Measurements from ENCODE around the gene ANK2. TPM values are rescaled to one million over a fixed set of nuclear protein-coding genes. Genes with fewer than 3 reads are reported as not detected.

The ANK2 gene
- total and polyA plus RNA-seq, 4 donors: 0.32 to 2.2 (median 1.0) TPM

DNA sequence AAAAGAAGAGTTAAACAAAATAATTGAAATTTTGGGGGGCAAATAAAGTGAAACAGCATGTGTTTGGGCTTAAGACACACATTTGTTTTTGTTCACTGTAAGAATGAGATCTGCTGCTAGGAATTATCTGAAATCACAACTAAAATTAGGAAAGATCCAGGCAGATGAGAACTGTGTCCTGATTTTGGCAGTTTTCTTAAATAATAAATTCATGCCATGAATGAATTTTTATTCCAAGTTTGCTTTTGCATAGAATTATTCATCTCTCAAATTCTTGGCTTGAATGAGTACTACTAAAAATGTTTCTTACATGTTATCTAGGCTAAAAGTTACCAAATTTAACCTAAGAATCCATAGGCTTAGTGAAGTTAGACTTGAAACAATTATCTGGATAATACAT is 321.7 kb downstream of the ANK2 start (continued):
- TF ChIP-seq, protein P1, sequence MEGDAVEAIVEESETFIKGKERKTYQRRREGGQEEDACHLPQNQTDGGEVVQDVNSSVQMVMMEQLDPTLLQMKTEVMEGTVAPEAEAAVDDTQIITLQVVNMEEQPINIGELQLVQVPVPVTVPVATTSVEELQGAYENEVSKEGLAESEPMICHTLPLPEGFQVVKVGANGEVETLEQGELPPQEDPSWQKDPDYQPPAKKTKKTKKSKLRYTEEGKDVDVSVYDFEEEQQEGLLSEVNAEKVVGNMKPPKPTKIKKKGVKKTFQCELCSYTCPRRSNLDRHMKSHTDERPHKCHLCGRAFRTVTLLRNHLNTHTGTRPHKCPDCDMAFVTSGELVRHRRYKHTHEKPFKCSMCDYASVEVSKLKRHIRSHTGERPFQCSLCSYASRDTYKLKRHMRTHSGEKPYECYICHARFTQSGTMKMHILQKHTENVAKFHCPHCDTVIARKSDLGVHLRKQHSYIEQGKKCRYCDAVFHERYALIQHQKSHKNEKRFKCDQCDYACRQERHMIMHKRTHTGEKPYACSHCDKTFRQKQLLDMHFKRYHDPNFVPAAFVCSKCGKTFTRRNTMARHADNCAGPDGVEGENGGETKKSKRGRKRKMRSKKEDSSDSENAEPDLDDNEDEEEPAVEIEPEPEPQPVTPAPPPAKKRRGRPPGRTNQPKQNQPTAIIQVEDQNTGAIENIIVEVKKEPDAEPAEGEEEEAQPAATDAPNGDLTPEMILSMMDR (IDR thresholded peaks at IDR 0.05; ENCODE audit: low read depth, low read length, missing input control): no peak
- no peak for TF ChIP-seq NR2F2 (IDR thresholded peaks at IDR 0.05)
- no peak for TF ChIP-seq GABPA (IDR thresholded peaks at IDR 0.05 in 1 of 2, conservative IDR thresholded peaks at IDR 0.05 in 1 of 2)
- no peak for TF ChIP-seq YY1 (IDR thresholded peaks at IDR 0.05)
- no peak for TF ChIP-seq EGR1 (IDR thresholded peaks at IDR 0.05; ENCODE audit: low read depth in 2 of 2)

DNA sequence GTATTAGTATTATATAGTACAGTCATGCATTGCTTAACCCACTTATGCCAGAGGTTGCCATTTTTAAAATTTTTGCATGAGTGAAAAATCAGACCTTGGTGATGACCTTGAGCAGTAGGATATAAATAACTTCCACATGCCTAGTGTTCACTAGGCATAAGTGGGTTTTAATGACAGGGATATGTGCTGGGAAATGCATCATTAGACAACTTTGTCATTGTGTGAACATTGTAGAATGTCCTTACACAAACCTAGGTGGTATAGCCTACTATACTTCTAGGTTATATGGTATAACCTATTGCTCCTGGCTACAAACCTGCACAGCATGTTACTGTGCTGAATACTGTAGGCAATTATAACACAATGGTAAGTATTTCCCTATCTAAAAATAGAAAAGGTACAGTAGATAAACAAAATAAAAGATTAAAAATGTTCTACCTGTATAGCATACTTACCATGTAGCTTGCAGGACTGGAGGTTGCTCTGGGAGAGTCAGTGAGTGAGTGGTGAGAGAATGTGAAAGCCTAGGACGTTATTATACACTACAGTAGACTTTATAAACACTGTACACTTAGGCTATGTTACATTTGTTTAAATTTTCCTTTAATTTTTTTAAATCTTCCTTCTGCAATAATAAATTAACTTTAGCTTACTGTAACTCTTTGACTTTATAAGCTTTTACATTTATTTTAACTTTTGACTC is 326.7 kb downstream of the ANK2 start:
- Histone ChIP-seq H3K36me3 (ENCODE audit: control insufficient read depth in 4 of 4, insufficient read depth in 3 of 4, low read depth in 1 of 4, low read length in 3 of 4) (no peaks in the 10 kb centered on the region), H3K4me3 (ENCODE audit: low read depth in 1 of 3, low read length in 3 of 3) (no peak overlapping the region), H3K4me1 (ENCODE audit: control insufficient read depth in 4 of 4, insufficient read depth in 4 of 4, low read length in 3 of 4) (peaks cover 0 to 2% (median 0%) of the 10 kb centered on the region in 4 donors), H3K27me3 (ENCODE audit: control insufficient read depth in 4 of 4, insufficient read depth in 4 of 4, low read length in 3 of 4) (no peaks in the 10 kb centered on the region), H3K9me3 (ENCODE audit: control insufficient read depth in 4 of 4, low read length in 3 of 4) (no peaks in the 10 kb centered on the region), H3K9ac (ENCODE audit: low read depth in 1 of 2, low read length in 2 of 2) (no peak overlapping the region), H3K27ac (ENCODE audit: low read depth in 1 of 2, low read length in 2 of 2) (no peak overlapping the region)
- TF ChIP-seq HNF4G (IDR thresholded peaks at IDR 0.05): no peak
- TF ChIP-seq FOXA1 (IDR thresholded peaks at IDR 0.05): no peak
- TF ChIP-seq, protein P1 (IDR thresholded peaks at IDR 0.05; ENCODE audit: low read depth, low read length, missing input control): no peak
- TF ChIP-seq HNF4A (conservative IDR thresholded peaks at IDR 0.05): no peak
- TF ChIP-seq JUND (IDR thresholded peaks at IDR 0.05): no peak
- DNase-seq (ENCODE audit: low spot score): no peak
- WGBS: 91% methylated on average over 1 of the region's 1 CpG

DNA sequence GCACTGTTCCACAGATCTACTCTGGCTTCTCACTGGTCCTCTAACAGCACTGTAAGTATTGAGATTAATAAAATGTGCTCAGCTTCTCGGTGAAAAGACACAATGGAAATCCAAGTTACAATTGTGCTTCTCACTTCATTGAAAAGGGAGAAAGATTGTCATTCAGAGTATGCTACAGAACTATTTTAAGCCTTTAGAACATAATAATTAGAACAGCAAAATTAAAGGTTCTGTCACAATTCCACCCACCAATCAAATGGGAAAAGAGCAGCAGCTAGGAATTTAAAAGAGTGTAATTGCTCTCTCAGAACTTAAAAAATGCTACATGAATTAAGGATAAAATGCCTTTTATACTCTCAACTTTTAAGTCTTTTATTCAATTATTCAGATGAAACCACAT is 329.4 kb downstream of the ANK2 start:
- no peak overlapping the region for H3K27ac ChIP-seq (ENCODE audit: low read depth in 1 of 2, low read length in 2 of 2)
- H3K36me3 ChIP-seq (ENCODE audit: control insufficient read depth in 4 of 4, insufficient read depth in 3 of 4, low read depth in 1 of 4, low read length in 3 of 4): no peaks in the 10 kb centered on the region
- H3K9me3 ChIP-seq (ENCODE audit: control insufficient read depth in 4 of 4, low read length in 3 of 4): no peaks in the 10 kb centered on the region
- H3K4me3 ChIP-seq (ENCODE audit: low read depth in 1 of 3, low read length in 3 of 3): no peak overlapping the region
- peaks cover 0 to 2% (median 0%) of the 10 kb centered on the region in 4 donors for H3K4me1 ChIP-seq (ENCODE audit: control insufficient read depth in 4 of 4, insufficient read depth in 4 of 4, low read length in 3 of 4)
- H3K9ac ChIP-seq (ENCODE audit: low read depth in 1 of 2, low read length in 2 of 2): no peak overlapping the region
- no peaks in the 10 kb centered on the region for H3K27me3 ChIP-seq (ENCODE audit: control insufficient read depth in 4 of 4, insufficient read depth in 4 of 4, low read length in 3 of 4)
- no peak for DNase-seq (ENCODE audit: low spot score)
- WGBS: 93% methylated on average over 1 of the region's 1 CpG
- TF ChIP-seq JUND (IDR thresholded peaks at IDR 0.05) (no peak), NR2F2 (IDR thresholded peaks at IDR 0.05) (no peak), GABPA (IDR thresholded peaks at IDR 0.05 in 1 of 2, conservative IDR thresholded peaks at IDR 0.05 in 1 of 2) (no peak), HNF4G (IDR thresholded peaks at IDR 0.05) (no peak), FOXA1 (IDR thresholded peaks at IDR 0.05) (no peak), TAF1 (conservative IDR thresholded peaks at IDR 0.05) (no peak), EGR1 (IDR thresholded peaks at IDR 0.05; ENCODE audit: low read depth in 2 of 2) (no peak), HNF4A (conservative IDR thresholded peaks at IDR 0.05) (no peak), REST (IDR thresholded peaks at IDR 0.05) (no peak), SP1 (IDR thresholded peaks at IDR 0.05) (no peak), RAD21 (IDR thresholded peaks at IDR 0.05) (no peak), FOXA2 (IDR thresholded peaks at IDR 0.05) (no peak), RXRA (IDR thresholded peaks at IDR 0.05) (no peak), YY1 (IDR thresholded peaks at IDR 0.05) (no peak)
- TF ChIP-seq, protein P1 (IDR thresholded peaks at IDR 0.05; ENCODE audit: low read depth, low read length, missing input control): no peak
- TF ChIP-seq, protein P2, sequence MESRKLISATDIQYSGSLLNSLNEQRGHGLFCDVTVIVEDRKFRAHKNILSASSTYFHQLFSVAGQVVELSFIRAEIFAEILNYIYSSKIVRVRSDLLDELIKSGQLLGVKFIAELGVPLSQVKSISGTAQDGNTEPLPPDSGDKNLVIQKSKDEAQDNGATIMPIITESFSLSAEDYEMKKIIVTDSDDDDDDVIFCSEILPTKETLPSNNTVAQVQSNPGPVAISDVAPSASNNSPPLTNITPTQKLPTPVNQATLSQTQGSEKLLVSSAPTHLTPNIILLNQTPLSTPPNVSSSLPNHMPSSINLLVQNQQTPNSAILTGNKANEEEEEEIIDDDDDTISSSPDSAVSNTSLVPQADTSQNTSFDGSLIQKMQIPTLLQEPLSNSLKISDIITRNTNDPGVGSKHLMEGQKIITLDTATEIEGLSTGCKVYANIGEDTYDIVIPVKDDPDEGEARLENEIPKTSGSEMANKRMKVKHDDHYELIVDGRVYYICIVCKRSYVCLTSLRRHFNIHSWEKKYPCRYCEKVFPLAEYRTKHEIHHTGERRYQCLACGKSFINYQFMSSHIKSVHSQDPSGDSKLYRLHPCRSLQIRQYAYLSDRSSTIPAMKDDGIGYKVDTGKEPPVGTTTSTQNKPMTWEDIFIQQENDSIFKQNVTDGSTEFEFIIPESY (IDR thresholded peaks at IDR 0.05): no peak

Data from liver (tissue), 9 donors.